Gastrocnemius medialis (tissue), 4 donors: Measurements from ENCODE around the gene DDRGK1. TPM values are rescaled to one million over a fixed set of nuclear protein-coding genes. Genes with fewer than 3 reads are reported as not detected.

ENCODE experiments used
- ATAC-seq, 2 donors: fragments of 150-250 bp; one replicate each; pipeline ENCODE4 v1.9.1; 2016
- DNase-seq, 2 donors: peaks; one replicate each; pipeline ENCODE4 v3.0.0-alpha.2; 2019
- H3K27ac ChIP-seq, 4 donors: fragments of 200-600 bp; sonication (generic); 1 replicate in 1 of 4; 2 replicates in 3 of 4; pipeline ENCODE4 v1.5.1; 2016 to 2018; ENCODE audit warnings: mild to moderate bottlenecking in 2 of 4, moderate library complexity in 1 of 4
- H3K27me3 ChIP-seq, 3 donors: fragments of 200-600 bp; sonication (generic) in 2 of 3; 1 replicate in 1 of 3; 2 replicates in 2 of 3; pipeline versions ENCODE4 v1.5.1 to v1.6.0; 2016 to 2019; ENCODE audit warnings: mild to moderate bottlenecking in 1 of 3, moderate library complexity in 1 of 3
- H3K36me3 ChIP-seq, 2 donors: fragments of 200-600 bp; sonication (generic) in 1 of 2; one replicate each; pipeline ENCODE4 v1.5.1; 2017 to 2018
- H3K4me1 ChIP-seq, 2 donors: fragments of 200-600 bp; sonication (generic) in 1 of 2; one replicate each; pipeline ENCODE4 v1.5.1; 2016 to 2017; ENCODE audit warnings: mild to moderate bottlenecking in 2 of 2
- H3K4me3 ChIP-seq, 4 donors: fragments of 200-600 bp; sonication (generic) in 3 of 4; 1 replicate in 1 of 4; 2 replicates in 3 of 4; pipeline ENCODE4 v1.5.1; 2016 to 2019; ENCODE audit warnings: mild to moderate bottlenecking in 2 of 4
- H3K9me3 ChIP-seq, 3 donors: fragments of 200-600 bp; sonication (generic) in 2 of 3; 1 replicate in 1 of 3; 2 replicates in 2 of 3; pipeline ENCODE4 v1.5.1; 2016 to 2019
- POLR2A ChIP-seq, 2 donors: fragments of 450-650 bp; IDR thresholded peaks; one replicate each; pipeline ENCODE4 v1.6.1; 2017; ENCODE audit warnings: antibody characterized with exemption in 2 of 2, mild to moderate bottlenecking in 2 of 2, moderate library complexity in 2 of 2
- in situ Hi-C, 4 donors: fragments of 200-750 bp; cut with MboI; loops; one replicate each; pipeline versions ENCODE4 v1.15.0 to v1.8.0; 2017; ENCODE audit warnings: low sequenced_read_pairs in 4 of 4
- intact Hi-C: fragments of 100-400 bp; cut with DNase I; formaldehyde crosslinking; loops from one replicate; pipeline ENCODE4 v1.15.1; 2023; ENCODE audit warnings: low total_unique reads
- total RNA-seq, 4 donors: library from RNA; depleted of rRNA; stranded (reverse); fragments of >200 nt; gene quantifications; one replicate each; pipeline versions ENCODE4 v1.1.0 to v1.2.3, GENCODE V29; 2016
- TF ChIP-seq, protein P1 (sequence below), 5 experiments: fragments of 450-650 bp in 3 of 5; fragments of 200-600 bp in 2 of 5; sonication (generic) in 2 of 5; IDR thresholded peaks in 4 of 5; conservative IDR thresholded peaks in 1 of 5; 1 replicate in 4 of 5; 2 replicates in 1 of 5; pipeline ENCODE4 v1.5.1; 2016 to 2019; ENCODE audit warnings: antibody characterized with exemption in 5 of 5, mild to moderate bottlenecking in 3 of 5, moderate library complexity in 3 of 5

Gene DDRGK1
- total RNA-seq, 4 donors from 2014 or later = 55.2 to 75.7 (median 64.7) TPM

DNA sequence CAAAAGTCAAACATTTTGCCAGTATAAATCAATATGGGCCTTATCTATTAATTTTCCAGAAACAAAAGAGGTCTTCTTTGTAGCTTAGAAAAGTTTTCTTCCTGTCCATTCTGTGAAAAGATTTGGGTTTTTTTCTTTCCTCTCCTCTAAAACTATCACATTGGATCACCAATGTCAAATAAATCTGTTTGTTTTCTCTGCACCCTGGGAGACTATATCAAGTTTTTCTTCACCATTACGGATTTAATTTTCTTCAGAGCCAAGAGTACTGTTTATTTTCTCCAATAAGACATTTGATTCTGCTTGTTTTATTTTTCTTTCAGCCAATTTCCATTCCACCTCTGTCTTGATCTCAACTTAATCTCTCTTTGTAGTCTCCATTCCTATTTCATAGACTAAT is 29.2 kb downstream of the DDRGK1 start:
- peaks cover 5 to 22% of the 10 kb centered on the region in 2 donors for H3K4me1 ChIP-seq
- TF ChIP-seq, protein P1, sequence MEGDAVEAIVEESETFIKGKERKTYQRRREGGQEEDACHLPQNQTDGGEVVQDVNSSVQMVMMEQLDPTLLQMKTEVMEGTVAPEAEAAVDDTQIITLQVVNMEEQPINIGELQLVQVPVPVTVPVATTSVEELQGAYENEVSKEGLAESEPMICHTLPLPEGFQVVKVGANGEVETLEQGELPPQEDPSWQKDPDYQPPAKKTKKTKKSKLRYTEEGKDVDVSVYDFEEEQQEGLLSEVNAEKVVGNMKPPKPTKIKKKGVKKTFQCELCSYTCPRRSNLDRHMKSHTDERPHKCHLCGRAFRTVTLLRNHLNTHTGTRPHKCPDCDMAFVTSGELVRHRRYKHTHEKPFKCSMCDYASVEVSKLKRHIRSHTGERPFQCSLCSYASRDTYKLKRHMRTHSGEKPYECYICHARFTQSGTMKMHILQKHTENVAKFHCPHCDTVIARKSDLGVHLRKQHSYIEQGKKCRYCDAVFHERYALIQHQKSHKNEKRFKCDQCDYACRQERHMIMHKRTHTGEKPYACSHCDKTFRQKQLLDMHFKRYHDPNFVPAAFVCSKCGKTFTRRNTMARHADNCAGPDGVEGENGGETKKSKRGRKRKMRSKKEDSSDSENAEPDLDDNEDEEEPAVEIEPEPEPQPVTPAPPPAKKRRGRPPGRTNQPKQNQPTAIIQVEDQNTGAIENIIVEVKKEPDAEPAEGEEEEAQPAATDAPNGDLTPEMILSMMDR (IDR thresholded peaks at IDR 0.05 in 4 of 5, conservative IDR thresholded peaks at IDR 0.05 in 1 of 5) = no peak
- TF ChIP-seq POLR2A (IDR thresholded peaks at IDR 0.05) = no peak
- H3K27me3 ChIP-seq = no peaks in the 10 kb centered on the region
- H3K4me3 ChIP-seq = peak overlapping the region in 1 of 4 donors; percentile 98
- peak overlapping the region; percentile 1 to 95 (median 86) for H3K27ac ChIP-seq
- H3K9me3 ChIP-seq = no peaks in the 10 kb centered on the region
- intact Hi-C loops (no loop called here), in situ Hi-C loops (loop anchor here in 1 of 4 donors (25.0 kb wide), 1 partner anchor 113 kb away; the partner anchor contains the start of gene OXT)
- no peak for ATAC-seq
- H3K36me3 ChIP-seq = no peaks in the 10 kb centered on the region
- no peak for DNase-seq

DNA sequence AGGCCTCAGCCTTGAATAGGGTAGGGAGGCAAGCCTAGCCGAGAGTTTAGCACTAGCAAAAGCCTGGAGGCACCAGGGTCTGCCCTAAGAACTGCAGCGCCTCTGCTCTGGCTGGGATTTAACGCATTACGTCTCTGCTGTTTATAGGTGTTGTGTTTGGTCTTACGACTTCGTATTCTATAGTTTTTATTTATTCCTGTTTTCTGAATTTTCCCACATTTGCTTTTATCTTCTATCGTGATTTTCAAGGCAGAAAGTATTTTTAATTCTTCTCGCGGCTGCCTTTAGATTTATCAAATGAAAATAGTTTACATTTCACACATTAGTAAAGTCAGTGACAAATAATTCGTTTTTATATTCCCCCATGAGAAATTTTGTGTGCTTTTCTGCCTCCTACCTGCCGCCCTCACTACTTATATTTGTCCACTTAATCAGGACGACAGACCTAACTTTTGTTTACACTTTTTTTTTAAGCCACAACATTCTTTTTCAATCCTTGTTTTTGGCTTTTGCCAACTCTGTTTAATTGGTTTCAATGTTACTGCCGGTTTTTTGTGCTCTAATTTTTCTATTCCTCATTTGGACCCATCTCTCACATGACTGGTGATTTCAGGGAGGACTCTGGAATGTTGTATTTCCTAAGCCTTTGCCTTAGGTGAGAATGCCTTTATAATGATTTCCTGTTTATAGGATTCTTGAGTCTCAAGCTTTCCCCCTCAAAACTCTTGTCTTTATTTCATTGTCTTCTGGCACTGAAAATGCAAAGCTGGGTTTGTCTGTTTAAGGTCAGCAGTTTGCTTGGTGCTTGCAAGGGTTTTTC is 29.8 kb downstream of the DDRGK1 start:
- DNase-seq = no peak
- H3K36me3 ChIP-seq = no peaks in the 10 kb centered on the region
- no peaks in the 10 kb centered on the region for H3K27me3 ChIP-seq
- TF ChIP-seq, protein P1 (IDR thresholded peaks at IDR 0.05 in 4 of 5, conservative IDR thresholded peaks at IDR 0.05 in 1 of 5) = no peak
- no peak for TF ChIP-seq POLR2A (IDR thresholded peaks at IDR 0.05)
- H3K9me3 ChIP-seq = no peaks in the 10 kb centered on the region
- ATAC-seq = no peak
- intact Hi-C loops = loop anchor here (1.0 to 5.0 kb wide), 2 partner anchors 56 to 127 kb away; partner anchors contain the start of gene MRPS26
- H3K27ac ChIP-seq = peak overlapping the region; percentile 85 to 95 (median 86)
- H3K4me1 ChIP-seq = peaks cover 5 to 22% of the 10 kb centered on the region in 2 donors
- H3K4me3 ChIP-seq = peak overlapping the region; percentile 85 to 98 (median 95)
- in situ Hi-C loops = loop anchor here in 1 of 4 donors (25.0 kb wide), 1 partner anchor 112 kb away; the partner anchor contains the start of gene OXT

DNA sequence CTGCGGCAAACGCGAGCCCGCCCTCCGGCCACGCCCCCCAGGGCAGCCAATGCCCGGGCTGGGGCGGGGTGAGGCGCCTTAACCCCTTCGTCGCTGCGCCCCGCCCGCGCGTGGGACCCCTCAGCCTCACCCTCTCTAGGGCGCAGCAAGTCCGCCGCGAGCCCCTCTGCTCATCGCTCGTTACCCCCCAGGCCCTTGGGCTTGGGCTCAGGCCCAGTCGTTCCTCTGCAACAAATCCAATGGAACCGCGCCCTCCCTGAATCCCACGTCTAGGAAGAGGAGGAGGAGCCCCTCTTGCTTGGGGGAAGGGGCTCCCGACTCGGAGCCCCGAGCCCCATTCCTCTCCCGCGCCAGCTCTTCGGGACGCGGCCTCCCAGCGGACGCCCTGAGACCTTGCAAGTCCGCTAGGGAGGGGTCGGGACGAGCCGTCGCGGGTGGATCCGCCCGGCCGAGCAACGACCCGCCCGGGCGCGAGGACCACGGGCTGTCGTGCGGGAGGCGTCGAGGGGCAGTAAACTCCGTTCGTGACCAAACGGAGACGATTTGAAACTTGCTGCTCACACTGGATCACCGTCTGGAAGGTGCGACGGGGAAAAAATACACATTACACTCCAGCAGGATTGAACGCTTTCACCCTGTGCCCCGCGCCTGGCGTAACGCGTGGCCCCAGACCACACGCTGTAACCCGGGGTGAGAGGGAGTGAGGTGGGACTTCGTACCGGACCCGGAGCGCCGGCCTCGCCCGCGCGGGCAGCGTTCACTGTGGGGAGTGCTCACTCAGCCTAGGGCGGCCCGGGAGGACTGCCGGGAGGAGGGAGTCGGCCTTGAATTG is 30.7 kb downstream of the DDRGK1 start:
- no peaks in the 10 kb centered on the region for H3K27me3 ChIP-seq
- intact Hi-C loops = loop anchor here (1.0 to 5.0 kb wide), 3 partner anchors 15 to 127 kb away; partner anchors contain the start of genes FASTKD5, MRPS26 and UBOX5
- no peaks in the 10 kb centered on the region for H3K36me3 ChIP-seq
- ATAC-seq (peak; percentile 88 to 94), DNase-seq (peak; percentile 80 to 81)
- no peaks in the 10 kb centered on the region for H3K9me3 ChIP-seq
- peak overlapping the region; percentile 85 to 98 (median 95) for H3K4me3 ChIP-seq
- in situ Hi-C loops = no loop called here
- H3K4me1 ChIP-seq = peaks cover 5 to 22% of the 10 kb centered on the region in 2 donors
- TF ChIP-seq, protein P1 (IDR thresholded peaks at IDR 0.05 in 4 of 5, conservative IDR thresholded peaks at IDR 0.05 in 1 of 5) = peak in 4 of 5 experiments; percentile 24 to 40 (median 29)
- peak in 1 of 2 donors; percentile 22 for TF ChIP-seq POLR2A (IDR thresholded peaks at IDR 0.05)
- H3K27ac ChIP-seq = peak overlapping the region; percentile 85 to 95 (median 86)

DNA sequence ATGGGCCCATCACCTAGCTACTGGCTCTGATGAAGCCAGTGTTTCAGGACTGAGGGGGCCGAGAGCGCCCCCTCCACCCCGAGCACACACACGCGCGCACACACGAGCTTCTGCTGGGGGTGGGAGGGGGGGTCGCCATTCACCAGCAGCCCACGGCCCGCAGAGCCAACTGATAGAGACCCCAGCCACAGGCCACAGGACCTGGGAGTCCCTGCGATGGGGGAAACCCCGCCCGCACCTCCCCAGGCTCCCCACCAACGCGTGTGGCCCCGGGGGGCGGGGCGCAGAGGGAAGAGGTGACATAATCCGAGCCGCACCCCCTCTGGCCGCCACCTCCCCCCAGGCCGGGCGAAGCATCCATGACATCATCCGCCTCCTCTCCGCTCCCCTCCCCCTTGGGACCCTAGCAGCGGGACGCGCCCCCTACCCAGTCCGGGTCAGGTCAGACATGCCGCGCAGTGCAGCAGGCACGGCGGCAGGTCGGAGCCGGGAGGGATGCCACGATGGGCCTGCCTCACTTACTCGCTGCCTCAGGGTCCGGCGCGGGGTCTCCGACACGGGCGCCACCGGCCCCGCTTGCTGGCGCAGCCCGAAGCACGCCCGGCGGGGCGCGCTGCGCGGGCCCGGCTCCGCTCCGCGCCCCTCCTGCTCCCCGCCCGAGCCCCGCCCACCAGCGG is 31.4 kb downstream of the DDRGK1 start, which contains the start of gene LZTS3:
TSS of gene LZTS3 (minus strand) at position 617 of the 677 bp plus-strand sequence. CDS start 6,386 bp downstream, outside the sequence.
- peaks cover 5 to 22% of the 10 kb centered on the region in 2 donors for H3K4me1 ChIP-seq
- H3K36me3 ChIP-seq = no peaks in the 10 kb centered on the region
- intact Hi-C loops (loop anchor here (1.0 to 5.0 kb wide), 2 partner anchors 14 to 126 kb away; partner anchors contain the start of genes FASTKD5, MRPS26 and UBOX5), in situ Hi-C loops (no loop called here)
- H3K4me3 ChIP-seq = peak within 1 kb of the TSS; percentile 85 to 98 (median 95)
- H3K27ac ChIP-seq = peak within 1 kb of the TSS; percentile 85 to 95 (median 86)
- no peaks in the 10 kb centered on the region for H3K9me3 ChIP-seq
- ATAC-seq (peak; percentile 21 to 47), DNase-seq (peak; percentile 29 to 57)
- peak; percentile 69 to 75 for TF ChIP-seq POLR2A (IDR thresholded peaks at IDR 0.05)
- TF ChIP-seq, protein P1 (IDR thresholded peaks at IDR 0.05 in 4 of 5, conservative IDR thresholded peaks at IDR 0.05 in 1 of 5) = no peak
- no peaks in the 10 kb centered on the region for H3K27me3 ChIP-seq
